ENCODE data around the gene PCDHA9. TPM values are rescaled to one million over a fixed set of nuclear protein-coding genes. Genes with fewer than 3 reads are reported as not detected.

The PCDHA9 gene
- total RNA-seq, 1 donor = under 0.01 TPM

- H3K4me3 ChIP-seq (ENCODE audit: low read depth, low read length) = no peak within 1 kb of the TSS
- TF ChIP-seq, protein P1, sequence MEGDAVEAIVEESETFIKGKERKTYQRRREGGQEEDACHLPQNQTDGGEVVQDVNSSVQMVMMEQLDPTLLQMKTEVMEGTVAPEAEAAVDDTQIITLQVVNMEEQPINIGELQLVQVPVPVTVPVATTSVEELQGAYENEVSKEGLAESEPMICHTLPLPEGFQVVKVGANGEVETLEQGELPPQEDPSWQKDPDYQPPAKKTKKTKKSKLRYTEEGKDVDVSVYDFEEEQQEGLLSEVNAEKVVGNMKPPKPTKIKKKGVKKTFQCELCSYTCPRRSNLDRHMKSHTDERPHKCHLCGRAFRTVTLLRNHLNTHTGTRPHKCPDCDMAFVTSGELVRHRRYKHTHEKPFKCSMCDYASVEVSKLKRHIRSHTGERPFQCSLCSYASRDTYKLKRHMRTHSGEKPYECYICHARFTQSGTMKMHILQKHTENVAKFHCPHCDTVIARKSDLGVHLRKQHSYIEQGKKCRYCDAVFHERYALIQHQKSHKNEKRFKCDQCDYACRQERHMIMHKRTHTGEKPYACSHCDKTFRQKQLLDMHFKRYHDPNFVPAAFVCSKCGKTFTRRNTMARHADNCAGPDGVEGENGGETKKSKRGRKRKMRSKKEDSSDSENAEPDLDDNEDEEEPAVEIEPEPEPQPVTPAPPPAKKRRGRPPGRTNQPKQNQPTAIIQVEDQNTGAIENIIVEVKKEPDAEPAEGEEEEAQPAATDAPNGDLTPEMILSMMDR (IDR thresholded peaks at IDR 0.05; ENCODE audit: insufficient read depth, low read depth, low read length) = no peak
- DNase-seq (ENCODE audit: low read depth) = peak; percentile 1
Measured at GRCh38 chr5:140881889-140882590, 33.9 kb downstream of the PCDHA9 start, which contains the start of gene PCDHA13. Gene PCDHA13 (plus strand): TSS chr5:140882124. CDS start chr5:140882269, 145 bp downstream.

GRCh38 chr5:140882591-140882899 lies 34.4 kb downstream of the PCDHA9 start:
- TF ChIP-seq, protein P1 (IDR thresholded peaks at IDR 0.05; ENCODE audit: insufficient read depth, low read depth, low read length) = no peak
- H3K4me3 ChIP-seq (ENCODE audit: low read depth, low read length) = no peak overlapping the region
- DNase-seq (ENCODE audit: low read depth) = no peak

- H3K4me3 ChIP-seq (ENCODE audit: low read depth, low read length) = no peak overlapping the region
- TF ChIP-seq, protein P1 (IDR thresholded peaks at IDR 0.05; ENCODE audit: insufficient read depth, low read depth, low read length) = no peak
- no peak for DNase-seq (ENCODE audit: low read depth)
Measured at GRCh38 chr5:140883373-140883772, 35.2 kb downstream of the PCDHA9 start.

GRCh38 chr5:140883927-140884697 lies 35.9 kb downstream of the PCDHA9 start:
- TF ChIP-seq, protein P1 (IDR thresholded peaks at IDR 0.05; ENCODE audit: insufficient read depth, low read depth, low read length) = no peak
- no peak for DNase-seq (ENCODE audit: low read depth)
- no peak overlapping the region for H3K4me3 ChIP-seq (ENCODE audit: low read depth, low read length)

Other genes with a start within 250 kb of the PCDHA9 start
- gene CD14, start 215.2 kb upstream of the PCDHA9 start, total RNA-seq = 0.97 and 2.2 TPM in 2 replicates
- gene TMCO6, start 208.9 kb upstream of the PCDHA9 start, total RNA-seq = 7.7 and 8.6 TPM in 2 replicates
- gene NDUFA2, start 200.8 kb upstream of the PCDHA9 start, total RNA-seq = 36.7 and 39.7 TPM in 2 replicates
- gene IK, start 200.6 kb upstream of the PCDHA9 start, total RNA-seq = 65.6 and 71.2 TPM in 2 replicates
- gene WDR55, start 183.5 kb upstream of the PCDHA9 start, total RNA-seq = 30.9 and 41.5 TPM in 2 replicates
- 0.32 TPM in 1 of 2 replicates, not detected in the other for gene DND1, start 174.8 kb upstream of the PCDHA9 start, total RNA-seq
- gene HARS1, start 157.0 kb upstream of the PCDHA9 start, total RNA-seq = 52.2 and 56.4 TPM in 2 replicates
- 29.6 and 32.0 TPM in 2 replicates for gene HARS2, start 156.9 kb upstream of the PCDHA9 start, total RNA-seq
- 35.1 and 47.1 TPM in 2 replicates for gene ZMAT2, start 147.9 kb upstream of the PCDHA9 start, total RNA-seq
- under 0.01 TPM in 1 of 2 replicates, not detected in the other for gene PCDHA1, start 62.2 kb upstream of the PCDHA9 start, total RNA-seq
- under 0.01 TPM in 2 replicates for gene PCDHA2, start 53.5 kb upstream of the PCDHA9 start, total RNA-seq
- gene PCDHA3, start 47.3 kb upstream of the PCDHA9 start, total RNA-seq = under 0.01 and 0.32 TPM in 2 replicates
- gene PCDHA4, start 41.3 kb upstream of the PCDHA9 start, total RNA-seq = 0.32 and 0.43 TPM in 2 replicates
- gene PCDHA5, start 26.8 kb upstream of the PCDHA9 start, total RNA-seq = under 0.01 TPM in 2 replicates
- gene PCDHA6, start 20.4 kb upstream of the PCDHA9 start, total RNA-seq = under 0.01 and 0.43 TPM in 2 replicates
- 0.32 and 0.86 TPM in 2 replicates for gene PCDHA7, start 14.1 kb upstream of the PCDHA9 start, total RNA-seq
- gene PCDHA8, start 7.2 kb upstream of the PCDHA9 start, total RNA-seq = under 0.01 TPM in 2 replicates
- gene PCDHA10, start 7.5 kb downstream of the PCDHA9 start, total RNA-seq = under 0.01 TPM in 2 replicates
- gene PCDHA11, start 20.6 kb downstream of the PCDHA9 start, total RNA-seq = under 0.01 TPM in 2 replicates
- under 0.01 TPM in 2 replicates for gene PCDHA12, start 26.9 kb downstream of the PCDHA9 start, total RNA-seq
- under 0.01 TPM in 2 replicates for gene PCDHA13, start 33.7 kb downstream of the PCDHA9 start, total RNA-seq
- gene PCDHAC1, start 77.9 kb downstream of the PCDHA9 start, total RNA-seq = under 0.01 TPM in 2 replicates
- under 0.01 TPM in 2 replicates for gene PCDHAC2, start 118.1 kb downstream of the PCDHA9 start, total RNA-seq
- gene PCDHB1, start 203.0 kb downstream of the PCDHA9 start, total RNA-seq = not detected in 2 replicates
- gene PCDHB2, start 246.2 kb downstream of the PCDHA9 start, total RNA-seq = under 0.01 and 0.32 TPM in 2 replicates

All from fibroblast of villous mesenchyme (primary cell).